ENCODE results near the gene NIN.

The NIN gene, protein sequence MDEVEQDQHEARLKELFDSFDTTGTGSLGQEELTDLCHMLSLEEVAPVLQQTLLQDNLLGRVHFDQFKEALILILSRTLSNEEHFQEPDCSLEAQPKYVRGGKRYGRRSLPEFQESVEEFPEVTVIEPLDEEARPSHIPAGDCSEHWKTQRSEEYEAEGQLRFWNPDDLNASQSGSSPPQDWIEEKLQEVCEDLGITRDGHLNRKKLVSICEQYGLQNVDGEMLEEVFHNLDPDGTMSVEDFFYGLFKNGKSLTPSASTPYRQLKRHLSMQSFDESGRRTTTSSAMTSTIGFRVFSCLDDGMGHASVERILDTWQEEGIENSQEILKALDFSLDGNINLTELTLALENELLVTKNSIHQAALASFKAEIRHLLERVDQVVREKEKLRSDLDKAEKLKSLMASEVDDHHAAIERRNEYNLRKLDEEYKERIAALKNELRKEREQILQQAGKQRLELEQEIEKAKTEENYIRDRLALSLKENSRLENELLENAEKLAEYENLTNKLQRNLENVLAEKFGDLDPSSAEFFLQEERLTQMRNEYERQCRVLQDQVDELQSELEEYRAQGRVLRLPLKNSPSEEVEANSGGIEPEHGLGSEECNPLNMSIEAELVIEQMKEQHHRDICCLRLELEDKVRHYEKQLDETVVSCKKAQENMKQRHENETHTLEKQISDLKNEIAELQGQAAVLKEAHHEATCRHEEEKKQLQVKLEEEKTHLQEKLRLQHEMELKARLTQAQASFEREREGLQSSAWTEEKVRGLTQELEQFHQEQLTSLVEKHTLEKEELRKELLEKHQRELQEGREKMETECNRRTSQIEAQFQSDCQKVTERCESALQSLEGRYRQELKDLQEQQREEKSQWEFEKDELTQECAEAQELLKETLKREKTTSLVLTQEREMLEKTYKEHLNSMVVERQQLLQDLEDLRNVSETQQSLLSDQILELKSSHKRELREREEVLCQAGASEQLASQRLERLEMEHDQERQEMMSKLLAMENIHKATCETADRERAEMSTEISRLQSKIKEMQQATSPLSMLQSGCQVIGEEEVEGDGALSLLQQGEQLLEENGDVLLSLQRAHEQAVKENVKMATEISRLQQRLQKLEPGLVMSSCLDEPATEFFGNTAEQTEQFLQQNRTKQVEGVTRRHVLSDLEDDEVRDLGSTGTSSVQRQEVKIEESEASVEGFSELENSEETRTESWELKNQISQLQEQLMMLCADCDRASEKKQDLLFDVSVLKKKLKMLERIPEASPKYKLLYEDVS (N-terminal part only)

DNA sequence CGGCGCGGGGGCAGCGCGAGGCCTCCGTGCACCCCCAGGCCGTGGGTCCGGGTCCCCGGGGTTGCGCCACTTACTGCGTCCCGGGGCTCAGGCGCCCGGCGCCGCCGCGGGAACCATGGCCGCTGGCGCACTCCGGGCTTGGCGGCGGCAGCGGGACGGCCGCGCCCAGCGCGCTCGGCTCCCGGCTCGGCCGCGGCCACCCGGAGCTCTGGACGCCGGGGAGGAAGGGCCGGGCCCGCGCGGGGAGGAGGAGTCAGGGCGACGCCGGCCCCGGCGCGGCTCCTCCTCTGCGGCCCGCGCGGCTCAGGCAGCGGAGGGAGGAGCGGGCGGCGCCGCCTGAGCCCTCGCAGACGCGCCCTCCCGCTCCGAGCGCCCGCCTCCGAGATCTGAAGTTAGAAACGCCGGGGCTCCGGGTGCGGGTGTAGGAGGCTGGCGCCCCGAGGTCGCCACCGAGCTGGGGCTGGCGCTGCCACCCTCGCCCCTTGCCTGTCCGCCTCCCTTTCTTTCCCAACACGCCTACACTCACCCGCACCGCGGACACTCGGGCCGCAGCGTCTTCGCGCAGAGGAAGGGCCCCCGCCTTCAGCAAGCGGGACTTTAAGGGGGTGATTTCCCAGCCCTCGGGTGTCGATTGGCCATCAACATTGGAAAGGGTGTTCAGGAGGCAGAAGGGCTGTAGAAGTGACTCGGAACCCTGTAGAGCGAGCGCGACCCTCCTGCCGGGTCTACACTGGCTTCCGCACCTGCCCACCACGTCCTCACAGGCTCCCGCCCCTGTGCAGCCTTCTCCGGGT lies at the start of gene NIN:
NIN (minus strand) TSS at position 231 of the 794 bp plus-strand sequence. CDS start 9,106 bp downstream, outside the sequence.
- peak; percentile 72 to 73 for DNase-seq

DNA sequence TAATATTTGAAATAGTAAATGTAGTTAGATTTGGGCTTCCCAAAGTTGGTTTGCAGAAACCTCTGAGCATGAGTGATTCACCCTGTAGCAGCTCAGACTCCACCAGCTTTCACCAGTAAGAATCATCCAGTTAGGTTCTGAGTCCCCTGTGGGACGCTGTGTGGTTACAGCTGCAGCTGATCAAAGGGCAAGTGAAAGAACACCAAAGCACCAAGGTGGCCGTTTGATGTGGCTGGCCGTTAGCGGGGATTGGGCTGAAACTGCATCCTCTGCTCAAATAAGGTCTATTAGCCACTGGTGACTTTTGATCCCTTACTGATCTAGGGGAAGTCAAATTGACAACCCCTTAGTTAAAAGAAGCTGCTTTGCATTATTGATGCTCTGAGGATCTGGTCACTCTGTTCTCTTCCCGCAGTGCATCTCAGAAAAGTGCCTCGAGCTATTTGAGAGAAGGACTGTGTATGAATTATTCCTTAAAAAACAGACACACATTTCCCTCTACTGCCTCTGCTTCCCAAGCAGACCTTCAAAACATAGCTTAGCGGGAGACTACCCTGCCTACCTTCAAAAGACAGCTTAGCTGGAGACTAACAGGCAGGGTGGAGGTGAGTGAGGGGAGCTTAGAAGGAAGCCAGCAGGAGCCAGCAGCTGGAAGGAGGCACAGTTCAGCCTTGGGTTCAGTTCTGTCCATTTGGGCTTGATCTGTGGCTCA lies 44.6 kb upstream of the NIN start:
- peak; percentile 53 to 59 for DNase-seq

DNA sequence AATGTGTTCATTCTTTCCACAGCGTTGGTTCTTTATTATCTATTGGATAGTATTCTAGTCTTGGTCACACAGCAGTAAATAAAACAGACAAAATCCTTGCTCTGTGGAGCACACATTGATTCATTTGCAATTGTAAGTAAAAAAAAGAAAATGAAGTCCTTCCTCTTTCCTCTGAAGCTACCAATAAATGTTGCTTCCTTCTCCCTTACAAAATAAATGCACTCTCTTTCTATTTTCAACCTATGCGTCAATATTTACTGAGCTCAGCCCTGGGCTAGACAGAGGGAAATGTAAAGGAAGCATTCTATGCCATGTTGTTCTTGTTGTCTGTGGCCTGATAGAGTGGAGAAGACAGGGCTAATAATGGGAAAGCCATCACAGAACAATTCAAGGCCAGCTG lies 43.8 kb upstream of the NIN start:
- DNase-seq = no peak

DNA sequence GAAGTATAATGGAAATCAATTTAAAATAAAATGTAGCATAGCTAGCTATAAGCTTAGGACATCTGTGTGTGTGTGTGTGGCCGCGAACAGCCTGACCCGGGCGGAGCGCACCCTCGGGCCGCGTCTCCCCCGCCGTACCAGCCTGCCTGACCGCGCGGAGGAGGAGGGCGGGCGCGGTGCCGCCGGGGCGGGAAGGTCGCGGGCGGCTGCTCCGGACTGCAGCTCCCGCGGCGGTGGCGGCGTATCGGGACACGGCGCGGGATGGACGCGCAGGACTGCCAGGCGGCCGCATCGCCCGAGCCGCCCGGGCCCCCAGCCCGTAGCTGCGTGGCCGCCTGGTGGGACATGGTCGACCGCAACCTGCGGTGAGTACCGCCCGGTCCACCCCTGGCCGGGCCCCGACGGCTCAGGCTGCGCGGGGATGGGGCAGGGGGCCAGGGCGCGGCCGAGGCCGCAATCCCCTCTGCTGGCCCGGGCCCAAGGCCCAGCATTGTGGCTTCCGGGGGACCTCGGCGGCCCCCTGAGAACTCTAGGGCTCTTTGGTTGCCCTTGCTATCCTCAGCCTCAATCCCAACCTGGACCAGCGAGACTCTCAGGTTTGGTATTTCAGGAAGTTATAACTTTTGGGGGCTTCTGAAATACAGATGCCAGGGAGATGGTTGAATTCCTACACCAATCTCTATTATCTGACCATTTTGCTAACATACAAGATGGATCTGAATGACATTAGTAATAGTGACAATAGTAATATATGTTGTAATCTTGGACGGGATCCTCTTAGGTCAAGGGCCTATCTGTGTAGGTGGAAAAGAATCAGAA lies 41.2 kb upstream of the NIN start, which contains the start of gene ABHD12B:
ABHD12B (plus strand) TSS at position 140 of the 819 bp plus-strand sequence; CDS start at position 262, 122 bp downstream.
- DNase-seq = no peak

DNA sequence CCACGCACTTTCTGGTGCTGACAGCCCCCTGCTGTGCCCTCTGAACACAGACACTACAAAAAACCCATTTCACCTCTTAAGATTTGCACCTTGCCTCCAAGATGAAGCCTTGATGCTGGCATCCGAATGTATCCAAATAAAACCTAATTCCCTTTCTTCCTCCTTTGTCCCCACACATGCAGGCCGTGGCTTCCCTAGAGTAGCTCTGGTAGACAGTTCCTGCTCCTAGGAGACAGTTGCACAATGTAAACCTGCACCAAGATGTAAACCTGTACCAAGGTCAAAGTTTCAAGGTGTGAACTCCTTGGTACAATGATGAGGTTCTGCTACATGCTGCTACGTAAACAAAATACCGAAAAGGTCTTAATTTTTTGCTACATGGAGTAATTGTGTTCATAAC lies 40.3 kb upstream of the NIN start:
- DNase-seq = no peak

DNA sequence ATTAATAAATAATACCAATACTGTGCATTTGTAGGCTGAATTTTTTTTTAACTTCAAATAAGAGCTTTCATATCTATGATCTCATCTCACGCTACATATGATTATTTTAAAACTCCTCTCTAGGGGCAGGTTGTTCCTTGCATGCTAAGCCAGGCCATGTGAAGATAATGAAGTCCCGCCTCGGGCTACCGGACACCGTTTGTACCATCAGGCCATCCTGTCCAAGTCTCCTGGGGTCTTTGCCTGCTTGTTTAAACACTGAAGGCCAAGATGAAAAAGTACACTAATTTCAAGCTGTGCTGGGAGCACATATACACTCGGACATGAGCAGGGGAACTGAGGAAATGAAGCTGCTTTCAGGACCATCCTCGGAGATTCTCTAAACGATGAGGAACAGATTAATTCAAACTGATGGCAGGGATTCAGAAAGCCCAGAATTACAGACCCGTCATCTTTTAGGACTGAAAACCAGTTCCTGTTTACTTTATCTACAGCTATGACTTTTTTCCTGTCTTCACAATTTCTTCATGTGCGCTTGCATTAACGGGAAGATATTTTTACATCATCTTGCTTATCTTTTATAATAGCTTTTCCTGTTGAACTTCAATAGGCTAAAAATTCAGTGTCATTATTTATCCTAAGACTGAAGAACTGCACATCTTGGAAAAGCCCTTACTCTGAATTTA lies 34.6 kb upstream of the NIN start:
- no peak for DNase-seq

DNA sequence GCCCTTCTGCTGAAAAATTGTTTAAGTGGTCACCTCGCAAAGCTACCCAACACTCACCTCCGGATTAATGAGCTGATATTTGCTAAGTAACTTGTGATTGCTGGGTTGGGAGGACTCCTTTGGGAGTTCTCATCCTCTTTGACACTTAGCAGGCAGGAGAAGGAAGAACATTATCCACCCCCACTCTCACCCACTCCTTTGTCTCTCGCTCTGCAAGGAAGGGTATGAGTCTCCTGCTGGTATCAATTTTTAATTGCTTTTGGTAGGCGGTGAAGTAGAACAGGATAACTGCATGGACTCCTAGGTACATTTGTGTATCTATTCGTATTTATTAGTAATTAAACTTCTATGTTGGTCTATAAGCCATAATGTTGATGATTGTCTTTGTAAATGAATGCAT lies 34.0 kb upstream of the NIN start:
- DNase-seq = no peak

DNA sequence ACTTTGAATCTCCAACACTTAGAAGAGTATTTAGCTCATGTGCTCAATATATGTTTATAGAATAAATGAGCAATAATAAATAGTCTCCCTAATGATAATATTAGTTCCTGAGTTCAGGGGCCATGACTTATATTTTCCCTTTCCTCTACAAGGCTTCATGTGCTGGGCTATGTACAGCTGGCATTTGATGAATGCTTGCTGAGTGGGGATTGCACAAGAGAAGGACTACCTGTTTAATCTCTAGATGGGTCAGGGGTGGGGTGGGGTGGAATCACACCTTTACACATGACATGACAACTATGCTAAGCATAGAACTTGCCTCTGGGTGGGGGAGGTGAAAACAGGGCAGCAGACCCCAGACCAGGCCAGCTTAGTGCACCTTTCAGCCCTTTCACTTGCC lies 33.3 kb upstream of the NIN start:
- DNase-seq = no peak

DNA sequence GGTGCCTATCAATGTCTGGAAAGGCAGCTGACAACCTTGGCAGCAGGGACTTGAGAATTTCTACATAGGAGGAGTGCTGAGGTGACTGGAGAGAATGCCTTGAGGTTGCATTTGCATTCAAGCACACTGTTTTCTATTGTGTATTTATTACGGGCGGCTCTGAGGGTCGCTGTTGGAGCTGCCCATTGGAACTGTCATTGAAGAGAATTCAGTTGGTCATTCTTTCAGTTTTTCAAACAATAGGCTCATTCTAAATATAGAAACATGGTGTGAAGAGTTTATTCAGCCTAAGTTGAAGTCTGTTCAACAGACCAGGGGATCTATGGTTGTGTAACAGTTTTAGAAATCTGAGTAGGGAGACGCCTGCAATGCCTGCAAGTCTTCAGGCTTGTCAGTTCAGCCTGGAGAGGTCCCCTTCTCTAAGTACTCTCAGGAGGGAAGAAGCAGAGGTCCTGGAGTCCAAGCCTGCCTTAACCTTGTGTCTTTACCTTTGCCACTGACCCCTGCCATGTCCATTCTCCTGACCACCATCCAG lies 31.1 kb upstream of the NIN start:
- DNase-seq = no peak

DNA sequence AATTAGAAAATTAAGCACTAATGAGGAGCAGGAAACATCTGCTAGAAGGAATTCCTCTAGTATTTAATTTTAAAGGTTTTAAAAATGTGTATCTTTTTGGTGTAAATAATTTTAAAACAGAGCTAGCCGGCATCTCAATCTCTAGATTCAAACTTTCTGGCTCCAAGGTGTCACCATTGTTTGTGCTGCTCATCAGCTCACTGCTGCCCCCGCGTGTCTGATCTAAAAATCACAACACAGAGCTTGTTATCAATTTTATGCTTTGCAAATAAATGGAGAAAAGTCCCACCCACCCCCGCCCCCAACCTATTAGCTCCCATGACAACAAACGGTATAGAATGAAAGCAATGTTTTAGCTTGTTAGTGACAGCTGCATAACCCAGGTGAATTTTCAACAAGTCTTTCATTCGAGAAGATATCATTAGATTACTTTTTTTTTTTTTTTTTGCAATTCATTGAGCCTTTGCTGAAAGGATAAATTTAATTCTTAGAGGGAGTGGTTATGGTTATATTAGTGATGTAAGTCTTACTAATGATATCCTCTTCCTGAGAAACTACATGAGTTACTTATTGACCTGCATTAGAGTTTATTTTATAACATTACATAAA lies 29.6 kb upstream of the NIN start:
- DNase-seq = peak; percentile 87 to 91

DNA sequence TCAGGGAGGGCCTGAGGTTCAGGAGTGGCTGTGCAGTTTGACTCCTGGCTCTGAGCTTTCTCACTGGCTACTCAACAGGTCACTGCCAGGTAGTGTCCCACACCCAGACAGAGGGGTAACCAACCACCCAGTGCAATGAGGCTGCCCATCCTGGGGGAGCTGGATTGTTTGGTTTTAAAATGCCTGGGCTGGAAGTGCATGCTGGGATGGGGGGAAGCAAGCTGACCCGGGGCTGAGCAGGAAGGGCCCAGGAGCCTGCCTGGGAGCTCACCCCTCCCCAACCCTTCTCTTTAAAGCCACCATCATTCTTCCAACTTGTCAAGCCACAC lies 28.3 kb upstream of the NIN start:
- no peak for DNase-seq

DNA sequence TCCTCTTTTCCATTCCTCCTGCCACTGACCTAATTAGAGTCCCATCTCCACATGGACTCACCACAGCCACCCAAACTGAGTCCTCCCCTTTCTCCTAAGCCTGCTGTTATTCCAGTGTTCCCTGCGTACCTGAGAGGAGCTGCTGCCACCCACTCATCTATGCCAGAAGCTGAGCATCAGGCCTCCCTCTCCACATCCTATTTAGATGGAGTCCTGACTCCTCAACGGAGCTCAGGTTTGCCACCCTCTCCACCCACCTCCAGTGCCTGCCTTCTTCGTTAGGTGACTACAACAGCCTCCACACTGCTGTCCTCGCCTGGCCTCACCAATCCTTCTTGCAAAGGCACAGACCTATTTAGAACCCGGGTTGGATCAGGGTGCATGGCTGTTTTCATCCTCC lies 25.7 kb upstream of the NIN start:
- DNase-seq = no peak

DNA sequence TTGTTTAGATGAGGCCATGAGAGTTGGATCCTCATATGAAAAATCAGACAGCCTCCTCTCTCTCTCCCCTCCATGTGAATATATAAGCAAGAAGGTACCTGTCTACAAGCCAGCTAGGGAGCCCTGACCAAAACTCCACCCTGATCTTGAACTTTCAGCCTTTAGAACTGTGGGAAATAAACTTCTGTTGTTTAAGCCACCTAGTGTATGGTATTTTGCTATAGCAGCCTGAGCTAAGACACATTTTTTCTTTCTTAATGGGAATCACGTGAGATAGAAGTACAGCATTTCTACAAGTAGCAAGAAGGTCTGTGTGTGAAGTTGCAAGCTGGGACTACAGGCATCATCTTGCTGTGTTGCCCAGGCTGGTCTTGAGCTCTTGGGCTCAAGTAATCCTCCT lies 24.6 kb upstream of the NIN start:
- DNase-seq = no peak

DNA sequence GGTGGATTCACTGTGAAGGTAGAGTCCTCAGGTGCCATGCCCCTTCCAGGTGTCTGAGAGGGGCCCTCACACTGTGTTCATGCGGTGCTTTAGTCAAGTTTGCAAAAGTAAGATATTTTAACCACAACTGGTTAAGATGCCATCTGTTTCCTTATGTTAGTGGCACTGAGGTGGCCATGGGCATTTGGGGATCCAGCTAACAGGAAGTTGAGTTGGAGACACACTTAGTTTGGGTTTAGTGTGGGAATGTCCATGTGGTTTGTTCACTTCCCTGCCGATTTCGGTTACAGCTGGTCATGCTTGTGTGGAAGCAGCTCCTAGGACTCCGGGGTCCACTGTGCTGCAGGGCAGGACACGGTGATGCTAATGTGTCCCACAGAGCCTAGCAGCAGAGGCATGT lies 23.6 kb upstream of the NIN start:
- no peak for DNase-seq

DNA sequence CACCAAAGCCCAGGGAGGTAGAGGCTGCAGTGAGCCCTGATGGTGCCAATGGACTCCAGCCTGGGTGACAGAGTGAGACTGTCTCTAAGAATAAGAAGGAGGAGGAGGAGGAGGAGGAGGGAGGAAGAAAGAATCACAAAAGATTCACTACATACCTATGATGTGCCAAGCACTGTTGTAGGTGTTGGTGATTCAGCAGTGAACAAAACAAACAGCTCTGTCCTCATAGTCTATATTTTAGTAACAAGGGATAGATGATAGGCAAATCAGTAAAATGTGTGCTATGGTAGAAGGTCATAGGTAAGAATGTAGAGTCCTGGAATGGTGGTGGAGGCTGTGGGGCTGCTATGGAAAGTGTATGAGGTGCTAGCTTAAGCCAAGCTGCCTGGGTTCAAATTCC lies 22.9 kb upstream of the NIN start:
- no peak for DNase-seq

DNA sequence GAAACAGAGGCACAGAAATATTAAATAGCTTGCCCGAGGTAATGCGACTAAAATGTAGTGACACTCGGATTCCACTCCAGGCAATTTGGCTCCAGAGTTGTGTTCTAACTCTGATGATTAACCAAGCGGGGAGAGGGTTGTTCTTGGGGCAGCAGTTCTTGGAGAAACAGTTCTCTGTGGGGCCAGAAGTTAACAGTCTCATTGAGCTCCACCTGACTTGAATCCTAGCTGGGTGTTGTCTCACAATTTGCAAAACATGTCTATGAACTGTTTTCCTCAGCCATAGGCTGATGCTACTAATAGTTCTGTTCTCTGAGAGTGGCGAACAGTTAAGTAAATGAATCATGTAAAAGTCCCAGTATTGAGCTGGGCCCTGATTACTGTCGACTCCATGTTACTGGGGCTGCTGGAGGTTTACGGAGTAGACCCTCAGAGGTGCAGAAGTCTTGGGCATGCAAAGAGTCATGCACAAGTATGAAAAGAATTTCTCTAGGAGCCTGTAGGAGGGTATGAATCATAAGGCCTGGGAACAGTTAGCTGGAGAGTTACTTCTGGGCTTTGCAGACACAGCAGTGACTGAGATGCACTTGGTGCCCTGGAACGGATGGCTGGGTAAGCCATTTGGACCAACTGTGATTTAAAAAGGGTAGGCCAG lies 15.4 kb upstream of the NIN start:
- no peak for DNase-seq

DNA sequence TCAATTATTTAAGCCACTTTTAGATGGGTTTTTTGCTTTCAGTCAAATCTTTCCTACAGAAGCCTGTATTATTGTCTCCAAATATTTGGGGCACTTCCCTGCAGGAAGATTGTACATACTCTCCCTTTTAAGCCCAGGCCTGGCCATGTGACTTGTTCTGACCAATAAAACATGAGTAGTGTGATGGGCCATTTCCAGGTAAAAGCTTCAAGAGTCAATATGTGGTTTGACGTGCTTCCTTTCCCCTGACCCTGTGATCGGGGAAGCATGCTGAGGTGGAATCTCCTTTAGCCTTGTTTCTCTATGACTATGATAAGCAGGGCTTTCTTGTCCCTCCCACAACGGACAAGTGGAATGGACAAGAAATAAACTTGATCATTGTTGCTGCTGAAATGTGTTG lies 14.2 kb upstream of the NIN start:
- DNase-seq = no peak

DNA sequence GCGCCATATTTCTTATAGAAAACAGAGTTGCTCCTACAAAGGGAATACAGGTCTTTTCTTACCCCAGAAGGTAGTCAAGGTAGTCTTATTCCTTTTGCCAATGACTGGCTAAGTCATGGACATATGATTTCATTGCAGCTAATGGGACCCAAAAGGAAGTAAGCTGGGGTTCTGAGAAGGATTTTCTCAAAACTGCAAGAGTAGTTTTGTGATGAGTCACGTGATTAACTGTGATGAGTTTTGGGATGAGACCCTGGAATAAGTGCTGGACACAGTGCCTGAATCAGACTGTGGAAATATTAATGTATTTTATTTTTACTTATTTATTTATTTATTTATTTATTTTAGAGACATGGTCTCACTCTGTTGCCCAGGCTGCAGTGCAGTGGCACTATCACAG lies 13.4 kb upstream of the NIN start:
- DNase-seq = no peak

DNA sequence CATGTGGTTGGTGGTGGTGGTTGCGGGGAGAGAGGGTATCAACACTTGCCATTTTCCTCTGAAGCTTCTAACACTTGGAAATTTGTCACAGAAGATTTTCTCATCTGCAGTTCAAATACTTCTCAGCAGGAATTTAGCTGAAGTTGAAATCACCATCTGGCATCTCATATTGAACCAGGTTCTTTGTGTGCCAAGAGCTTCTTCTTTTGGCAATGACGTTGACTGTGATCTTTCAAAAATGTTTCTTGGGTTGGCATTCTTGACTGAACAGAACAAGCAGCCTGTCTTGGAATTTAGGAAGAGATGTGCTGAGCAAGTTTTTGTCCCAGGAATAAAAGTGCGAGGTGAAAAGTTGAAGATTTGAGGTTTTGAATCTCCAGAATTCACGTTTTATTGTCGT lies 8.7 kb upstream of the NIN start:
- DNase-seq = no peak

All from CD4-positive, alpha-beta T cell treated with Interleukin-1 beta for 1 hour (primary cell).